ENCODE measurements around the gene ABLIM1.

DNA sequence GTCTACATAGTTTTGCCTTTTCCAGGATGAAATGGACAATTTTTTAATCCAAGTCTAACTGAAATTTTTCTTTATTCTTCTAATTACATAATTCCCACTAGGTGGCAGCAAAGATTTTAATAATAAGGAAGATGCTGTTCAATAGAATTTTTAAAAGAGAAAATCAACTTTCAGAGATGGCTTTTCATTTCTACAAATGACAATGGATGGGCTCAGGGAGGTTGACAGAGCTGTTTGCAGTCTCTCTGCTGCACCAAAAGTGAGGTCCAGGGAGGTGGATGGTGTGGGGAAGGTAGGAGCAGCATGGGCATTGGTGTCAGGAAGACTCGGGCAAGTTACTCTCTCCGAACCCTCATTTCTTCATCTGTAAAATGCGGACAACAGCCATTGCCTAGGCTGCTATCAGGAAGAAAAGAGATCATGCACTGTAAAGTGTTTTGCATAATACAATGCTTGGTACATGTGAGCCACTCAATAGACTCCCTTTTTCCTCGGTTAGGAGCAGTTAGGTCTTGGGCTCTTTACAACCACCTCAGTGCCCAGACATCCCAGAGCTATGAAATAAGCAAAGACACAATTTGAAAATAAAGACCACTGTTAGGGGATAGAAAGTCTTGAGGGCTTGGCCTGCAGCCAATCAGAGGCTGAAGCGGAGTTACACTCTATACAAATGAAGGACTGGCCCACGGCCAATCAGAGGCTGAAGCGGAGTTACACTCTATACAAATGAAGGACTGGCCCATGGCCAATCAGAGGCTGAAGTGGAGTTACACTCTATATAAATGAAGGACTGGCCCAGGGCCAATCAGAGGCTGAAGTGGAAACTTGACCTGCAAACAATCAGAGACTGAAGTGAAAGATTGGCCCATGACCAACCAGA, 107.1 kb downstream of the ABLIM1 start:
- TF ChIP-seq, protein P1, sequence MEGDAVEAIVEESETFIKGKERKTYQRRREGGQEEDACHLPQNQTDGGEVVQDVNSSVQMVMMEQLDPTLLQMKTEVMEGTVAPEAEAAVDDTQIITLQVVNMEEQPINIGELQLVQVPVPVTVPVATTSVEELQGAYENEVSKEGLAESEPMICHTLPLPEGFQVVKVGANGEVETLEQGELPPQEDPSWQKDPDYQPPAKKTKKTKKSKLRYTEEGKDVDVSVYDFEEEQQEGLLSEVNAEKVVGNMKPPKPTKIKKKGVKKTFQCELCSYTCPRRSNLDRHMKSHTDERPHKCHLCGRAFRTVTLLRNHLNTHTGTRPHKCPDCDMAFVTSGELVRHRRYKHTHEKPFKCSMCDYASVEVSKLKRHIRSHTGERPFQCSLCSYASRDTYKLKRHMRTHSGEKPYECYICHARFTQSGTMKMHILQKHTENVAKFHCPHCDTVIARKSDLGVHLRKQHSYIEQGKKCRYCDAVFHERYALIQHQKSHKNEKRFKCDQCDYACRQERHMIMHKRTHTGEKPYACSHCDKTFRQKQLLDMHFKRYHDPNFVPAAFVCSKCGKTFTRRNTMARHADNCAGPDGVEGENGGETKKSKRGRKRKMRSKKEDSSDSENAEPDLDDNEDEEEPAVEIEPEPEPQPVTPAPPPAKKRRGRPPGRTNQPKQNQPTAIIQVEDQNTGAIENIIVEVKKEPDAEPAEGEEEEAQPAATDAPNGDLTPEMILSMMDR (IDR thresholded peaks at IDR 0.05): peak; percentile 62
- no peak for TF ChIP-seq TCF7L2 (IDR thresholded peaks at IDR 0.05; ENCODE audit: low read depth, low read length)
- TF ChIP-seq, protein P2, sequence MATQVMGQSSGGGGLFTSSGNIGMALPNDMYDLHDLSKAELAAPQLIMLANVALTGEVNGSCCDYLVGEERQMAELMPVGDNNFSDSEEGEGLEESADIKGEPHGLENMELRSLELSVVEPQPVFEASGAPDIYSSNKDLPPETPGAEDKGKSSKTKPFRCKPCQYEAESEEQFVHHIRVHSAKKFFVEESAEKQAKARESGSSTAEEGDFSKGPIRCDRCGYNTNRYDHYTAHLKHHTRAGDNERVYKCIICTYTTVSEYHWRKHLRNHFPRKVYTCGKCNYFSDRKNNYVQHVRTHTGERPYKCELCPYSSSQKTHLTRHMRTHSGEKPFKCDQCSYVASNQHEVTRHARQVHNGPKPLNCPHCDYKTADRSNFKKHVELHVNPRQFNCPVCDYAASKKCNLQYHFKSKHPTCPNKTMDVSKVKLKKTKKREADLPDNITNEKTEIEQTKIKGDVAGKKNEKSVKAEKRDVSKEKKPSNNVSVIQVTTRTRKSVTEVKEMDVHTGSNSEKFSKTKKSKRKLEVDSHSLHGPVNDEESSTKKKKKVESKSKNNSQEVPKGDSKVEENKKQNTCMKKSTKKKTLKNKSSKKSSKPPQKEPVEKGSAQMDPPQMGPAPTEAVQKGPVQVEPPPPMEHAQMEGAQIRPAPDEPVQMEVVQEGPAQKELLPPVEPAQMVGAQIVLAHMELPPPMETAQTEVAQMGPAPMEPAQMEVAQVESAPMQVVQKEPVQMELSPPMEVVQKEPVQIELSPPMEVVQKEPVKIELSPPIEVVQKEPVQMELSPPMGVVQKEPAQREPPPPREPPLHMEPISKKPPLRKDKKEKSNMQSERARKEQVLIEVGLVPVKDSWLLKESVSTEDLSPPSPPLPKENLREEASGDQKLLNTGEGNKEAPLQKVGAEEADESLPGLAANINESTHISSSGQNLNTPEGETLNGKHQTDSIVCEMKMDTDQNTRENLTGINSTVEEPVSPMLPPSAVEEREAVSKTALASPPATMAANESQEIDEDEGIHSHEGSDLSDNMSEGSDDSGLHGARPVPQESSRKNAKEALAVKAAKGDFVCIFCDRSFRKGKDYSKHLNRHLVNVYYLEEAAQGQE (IDR thresholded peaks at IDR 0.05; ENCODE audit: insufficient read depth in 1 of 2, low read depth in 2 of 2, low read length in 1 of 2): no peak
- TF ChIP-seq POLR2AphosphoS5 (IDR thresholded peaks at IDR 0.05; ENCODE audit: low read depth, low read length): no peak

Measured in Panc1 (cell line).